Measurements from ENCODE around the gene CPED1. TPM values are rescaled to one million over a fixed set of nuclear protein-coding genes. Genes with fewer than 3 reads are reported as not detected.

Gene CPED1
- total RNA-seq, 1 donor from 2014 or later: 3.9 TPM

DNA sequence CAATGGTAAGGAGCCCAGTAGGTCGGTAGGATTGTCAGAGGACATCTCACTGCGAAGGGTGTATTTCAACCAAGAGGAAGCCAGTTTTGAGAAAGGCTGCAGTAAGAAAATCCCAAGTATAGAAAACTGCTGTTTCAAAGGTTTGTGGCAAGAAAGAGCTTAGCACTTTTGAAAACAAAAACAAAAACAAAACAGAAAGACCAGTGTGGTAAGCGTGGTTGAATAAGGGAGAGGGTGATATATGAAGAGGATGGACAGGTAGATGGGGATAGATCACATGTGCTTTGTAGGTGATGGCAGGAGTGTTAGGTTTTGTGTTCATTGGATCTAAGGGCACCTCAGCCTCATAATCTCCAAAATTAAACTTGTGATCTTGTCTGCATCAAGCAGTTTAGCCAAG, 198.7 kb downstream of the CPED1 start:
- Mint-ChIP-seq H3K9me3 (ENCODE audit: unreplicated experiment) (no peaks in the 10 kb centered on the region), H3K4me3 (ENCODE audit: unreplicated experiment) (no peak overlapping the region), H3K4me1 (ENCODE audit: unreplicated experiment) (peaks cover 9% of the 10 kb centered on the region), H3K36me3 (ENCODE audit: unreplicated experiment) (no peaks in the 10 kb centered on the region), H3K27me3 (ENCODE audit: unreplicated experiment) (no peaks in the 10 kb centered on the region), H3K27ac (ENCODE audit: unreplicated experiment) (no peak overlapping the region)
- DNase-seq (ENCODE audit: extremely low spot score, unreplicated experiment): no peak
- TF ChIP-seq, protein P1, sequence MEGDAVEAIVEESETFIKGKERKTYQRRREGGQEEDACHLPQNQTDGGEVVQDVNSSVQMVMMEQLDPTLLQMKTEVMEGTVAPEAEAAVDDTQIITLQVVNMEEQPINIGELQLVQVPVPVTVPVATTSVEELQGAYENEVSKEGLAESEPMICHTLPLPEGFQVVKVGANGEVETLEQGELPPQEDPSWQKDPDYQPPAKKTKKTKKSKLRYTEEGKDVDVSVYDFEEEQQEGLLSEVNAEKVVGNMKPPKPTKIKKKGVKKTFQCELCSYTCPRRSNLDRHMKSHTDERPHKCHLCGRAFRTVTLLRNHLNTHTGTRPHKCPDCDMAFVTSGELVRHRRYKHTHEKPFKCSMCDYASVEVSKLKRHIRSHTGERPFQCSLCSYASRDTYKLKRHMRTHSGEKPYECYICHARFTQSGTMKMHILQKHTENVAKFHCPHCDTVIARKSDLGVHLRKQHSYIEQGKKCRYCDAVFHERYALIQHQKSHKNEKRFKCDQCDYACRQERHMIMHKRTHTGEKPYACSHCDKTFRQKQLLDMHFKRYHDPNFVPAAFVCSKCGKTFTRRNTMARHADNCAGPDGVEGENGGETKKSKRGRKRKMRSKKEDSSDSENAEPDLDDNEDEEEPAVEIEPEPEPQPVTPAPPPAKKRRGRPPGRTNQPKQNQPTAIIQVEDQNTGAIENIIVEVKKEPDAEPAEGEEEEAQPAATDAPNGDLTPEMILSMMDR (IDR thresholded peaks at IDR 0.05): no peak

DNA sequence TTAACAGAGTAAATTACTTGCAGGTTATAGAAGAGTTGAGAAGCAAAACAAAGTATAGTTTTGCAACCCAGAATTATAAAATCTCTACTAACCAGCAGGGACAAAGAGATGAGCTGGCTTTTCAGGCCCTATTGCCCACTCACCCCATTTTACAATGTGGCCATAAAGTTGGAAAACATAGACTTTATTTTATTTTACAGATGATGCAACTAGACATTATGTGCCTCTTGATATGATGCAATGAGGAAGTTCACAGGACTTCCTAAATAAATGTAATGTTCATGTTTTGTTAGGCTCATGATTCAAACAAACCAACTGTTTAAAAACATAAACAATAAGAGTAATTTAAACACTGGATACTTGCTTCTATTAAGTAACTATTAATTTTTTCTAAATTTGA, 199.2 kb downstream of the CPED1 start:
- H3K36me3 Mint-ChIP-seq (ENCODE audit: unreplicated experiment): no peaks in the 10 kb centered on the region
- no peak for DNase-seq (ENCODE audit: extremely low spot score, unreplicated experiment)
- no peaks in the 10 kb centered on the region for H3K27me3 Mint-ChIP-seq (ENCODE audit: unreplicated experiment)
- H3K9me3 Mint-ChIP-seq (ENCODE audit: unreplicated experiment): no peaks in the 10 kb centered on the region
- H3K4me1 Mint-ChIP-seq (ENCODE audit: unreplicated experiment): peaks cover 5% of the 10 kb centered on the region
- H3K27ac Mint-ChIP-seq (ENCODE audit: unreplicated experiment): no peak overlapping the region
- no peak overlapping the region for H3K4me3 Mint-ChIP-seq (ENCODE audit: unreplicated experiment)
- TF ChIP-seq, protein P1 (IDR thresholded peaks at IDR 0.05): no peak

DNA sequence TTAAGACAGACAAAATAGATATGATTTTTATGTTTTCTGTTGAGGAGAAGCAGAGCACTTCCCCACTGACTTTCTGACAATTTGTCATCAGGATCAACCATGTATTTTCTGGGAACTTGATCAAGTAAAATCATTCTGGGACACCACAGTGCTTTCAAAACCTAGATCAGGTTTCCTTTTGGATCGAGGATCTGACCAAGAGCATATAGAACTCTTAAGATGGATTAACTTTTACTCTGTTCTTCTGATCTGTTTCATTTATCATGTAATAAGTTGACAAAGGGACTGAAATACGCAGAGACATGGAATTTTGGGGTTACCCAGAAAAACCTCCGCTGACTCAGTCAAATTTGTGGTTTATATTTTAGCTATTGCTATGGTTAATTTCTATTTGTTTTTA, 204.3 kb downstream of the CPED1 start:
- no peak overlapping the region for H3K27ac Mint-ChIP-seq (ENCODE audit: unreplicated experiment)
- no peaks in the 10 kb centered on the region for H3K36me3 Mint-ChIP-seq (ENCODE audit: unreplicated experiment)
- no peaks in the 10 kb centered on the region for H3K27me3 Mint-ChIP-seq (ENCODE audit: unreplicated experiment)
- peaks cover 20% of the 10 kb centered on the region for H3K4me1 Mint-ChIP-seq (ENCODE audit: unreplicated experiment)
- H3K9me3 Mint-ChIP-seq (ENCODE audit: unreplicated experiment): peaks cover 3% of the 10 kb centered on the region
- no peak overlapping the region for H3K4me3 Mint-ChIP-seq (ENCODE audit: unreplicated experiment)
- TF ChIP-seq, protein P1 (IDR thresholded peaks at IDR 0.05): no peak
- DNase-seq (ENCODE audit: extremely low spot score, unreplicated experiment): no peak

DNA sequence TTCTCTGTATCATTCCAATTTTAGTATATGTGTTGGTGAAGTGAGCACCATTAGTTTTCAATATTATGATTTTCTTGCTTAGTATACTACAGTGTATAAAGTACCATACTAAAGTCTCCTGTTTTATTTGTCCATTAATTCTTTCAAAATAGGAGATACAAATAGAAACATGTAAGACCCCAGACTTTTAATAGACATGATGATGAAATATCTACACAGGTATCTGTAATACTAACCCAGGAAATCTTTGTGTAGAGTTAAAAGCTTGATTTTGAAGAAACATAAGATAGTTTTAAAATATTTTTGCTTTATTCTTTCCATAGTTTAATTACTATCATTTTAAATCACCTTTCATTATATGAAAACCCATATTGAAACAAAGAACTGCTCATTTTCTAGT, 206.5 kb downstream of the CPED1 start:
- no peaks in the 10 kb centered on the region for H3K27me3 Mint-ChIP-seq (ENCODE audit: unreplicated experiment)
- H3K27ac Mint-ChIP-seq (ENCODE audit: unreplicated experiment): no peak overlapping the region
- no peak overlapping the region for H3K4me3 Mint-ChIP-seq (ENCODE audit: unreplicated experiment)
- peaks cover 3% of the 10 kb centered on the region for H3K9me3 Mint-ChIP-seq (ENCODE audit: unreplicated experiment)
- H3K4me1 Mint-ChIP-seq (ENCODE audit: unreplicated experiment): peaks cover 20% of the 10 kb centered on the region
- TF ChIP-seq, protein P1 (IDR thresholded peaks at IDR 0.05): no peak
- H3K36me3 Mint-ChIP-seq (ENCODE audit: unreplicated experiment): no peaks in the 10 kb centered on the region
- DNase-seq (ENCODE audit: extremely low spot score, unreplicated experiment): no peak

DNA sequence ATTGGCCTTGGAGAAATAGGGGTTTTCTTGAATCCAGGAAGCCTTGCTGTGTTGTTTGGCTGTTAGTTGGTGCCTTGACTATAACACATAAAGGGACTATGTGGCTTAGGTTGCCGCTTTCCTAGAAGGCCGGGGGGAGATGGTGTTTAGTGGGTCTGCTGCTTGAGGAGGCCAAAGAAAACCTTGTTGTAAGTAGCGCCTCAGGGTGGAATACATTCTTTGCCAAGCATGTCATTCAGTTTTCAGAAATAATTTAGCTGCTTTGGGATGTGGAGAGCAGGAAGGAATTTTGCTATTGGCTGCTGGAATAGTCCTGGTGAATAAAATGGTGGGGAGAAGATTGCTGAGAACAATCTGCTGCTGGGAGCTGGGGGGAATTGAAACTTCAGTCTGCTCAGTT, 207.4 kb downstream of the CPED1 start:
- H3K27ac Mint-ChIP-seq (ENCODE audit: unreplicated experiment): peak overlapping the region; percentile 76
- H3K4me3 Mint-ChIP-seq (ENCODE audit: unreplicated experiment): no peak overlapping the region
- DNase-seq (ENCODE audit: extremely low spot score, unreplicated experiment): no peak
- H3K9me3 Mint-ChIP-seq (ENCODE audit: unreplicated experiment): peaks cover 3% of the 10 kb centered on the region
- H3K27me3 Mint-ChIP-seq (ENCODE audit: unreplicated experiment): no peaks in the 10 kb centered on the region
- H3K4me1 Mint-ChIP-seq (ENCODE audit: unreplicated experiment): peaks cover 20% of the 10 kb centered on the region
- TF ChIP-seq, protein P1 (IDR thresholded peaks at IDR 0.05): no peak
- H3K36me3 Mint-ChIP-seq (ENCODE audit: unreplicated experiment): no peaks in the 10 kb centered on the region

Data from osteocyte (in vitro differentiated cells).